GM21381 (cell line): Measurements from ENCODE around the gene TET3.

ENCODE experiments used
- ATAC-seq: cut with Tn5 transposase; IDR thresholded peaks from one replicate; pipeline ENCODE4 v1.9.1; 2021; ENCODE audit warnings: mild to moderate bottlenecking, moderate library complexity; ENCODE audit not compliant: unreplicated experiment

Gene TET3

GRCh38 chr2:73964223-73964622 lies 20.5 kb upstream of the TET3 start:
- no peak for ATAC-seq

GRCh38 chr2:73965053-73965452 lies 19.7 kb upstream of the TET3 start:
- ATAC-seq = no peak

- ATAC-seq = no peak
Observed at GRCh38 chr2:73968357-73968937, 16.3 kb upstream of the TET3 start.

- no peak for ATAC-seq
Observed at GRCh38 chr2:73969356-73969755, 15.4 kb upstream of the TET3 start.

- no peak for ATAC-seq
Observed at GRCh38 chr2:73970141-73970803, 14.4 kb upstream of the TET3 start.

- peak; percentile 86 for ATAC-seq
Observed at GRCh38 chr2:73970850-73971471, 13.7 kb upstream of the TET3 start.

- ATAC-seq = no peak
Observed at GRCh38 chr2:73971722-73972121, 13.0 kb upstream of the TET3 start.

GRCh38 chr2:73972846-73973245 lies 11.9 kb upstream of the TET3 start:
- ATAC-seq = no peak

- no peak for ATAC-seq
Observed at GRCh38 chr2:73975731-73976130, 9.0 kb upstream of the TET3 start.

GRCh38 chr2:73976803-73977202 lies 7.9 kb upstream of the TET3 start:
- ATAC-seq = no peak

- no peak for ATAC-seq
Observed at GRCh38 chr2:73977466-73977865, 7.2 kb upstream of the TET3 start.

GRCh38 chr2:73979021-73979420 lies 5.7 kb upstream of the TET3 start:
- ATAC-seq = no peak

GRCh38 chr2:73979686-73980085 lies 5.0 kb upstream of the TET3 start:
- ATAC-seq = no peak

- ATAC-seq = no peak
Observed at GRCh38 chr2:73980566-73980965, 4.1 kb upstream of the TET3 start.

- ATAC-seq = no peak
Observed at GRCh38 chr2:73981081-73982001, 3.4 kb upstream of the TET3 start.

GRCh38 chr2:73982140-73982617 lies 2.5 kb upstream of the TET3 start:
- ATAC-seq = no peak

- ATAC-seq = no peak
Observed at GRCh38 chr2:73983322-73984202, 1.1 kb upstream of the TET3 start.

- ATAC-seq = peak; percentile 17
Observed at GRCh38 chr2:73984922-73985307, 205 bp downstream of the TET3 start.

GRCh38 chr2:73985308-73986084 lies 786 bp downstream of the TET3 start:
- ATAC-seq = peak; percentile 29
